Right lobe of liver (tissue), 6 donors: Measurements from ENCODE around the gene BFSP1. TPM values are rescaled to one million over a fixed set of nuclear protein-coding genes. Genes with fewer than 3 reads are reported as not detected.

Experiments
- ATAC-seq, 4 donors: fragments of 200-7000 bp; cut with Tn5 transposase; one replicate each; pipeline ENCODE4 v1.9.1; 2020; ENCODE audit warnings: mild to moderate bottlenecking in 4 of 4, moderate library complexity in 4 of 4
- DNase-seq, 3 donors: peaks; one replicate each; pipeline ENCODE4 v3.0.0-alpha.2; 2020
- H3K27ac ChIP-seq, 3 donors: fragments of 200-600 bp; one replicate each; pipeline ENCODE4 v1.8.0; 2022
- H3K27me3 ChIP-seq, 2 donors: fragments of 200-600 bp; one replicate each; pipeline ENCODE4 v1.8.0; 2022
- H3K36me3 ChIP-seq, 4 donors: fragments of 200-600 bp; sonication (generic) in 1 of 4; one replicate each; pipeline versions ENCODE4 v1.5.1 to v1.8.0; 2017 to 2022; ENCODE audit warnings: control low read depth in 1 of 4
- H3K4me1 ChIP-seq, 4 donors: fragments of 200-600 bp; sonication (generic) in 1 of 4; one replicate each; pipeline versions ENCODE4 v1.5.1 to v1.8.0; 2017 to 2022; ENCODE audit warnings: control low read depth in 1 of 4
- H3K4me3 ChIP-seq, 3 donors: fragments of 200-600 bp; one replicate each; pipeline ENCODE4 v1.8.0; 2022
- H3K9me3 ChIP-seq, 4 donors: fragments of 200-600 bp; sonication (generic) in 1 of 4; one replicate each; pipeline versions ENCODE4 v1.5.1 to v1.8.0; 2017 to 2022; ENCODE audit warnings: control low read depth in 1 of 4
- CTCF ChIP-seq, 4 donors: fragments of 200-600 bp in 3 of 4; fragments of 450-650 bp in 1 of 4; IDR thresholded peaks; one replicate each; pipeline versions ENCODE4 v1.5.1 to v1.8.0; 2016 to 2022; ENCODE audit warnings: antibody characterized with exemption in 4 of 4, mild to moderate bottlenecking in 2 of 4
- POLR2A ChIP-seq: fragments of 450-650 bp; IDR thresholded peaks from one replicate; pipeline ENCODE4 v1.6.1; 2017; ENCODE audit warnings: antibody characterized with exemption, mild to moderate bottlenecking
- WGBS: methylation state at CpG from one replicate; pipeline ENCODE4 v1.1.6; 2018; ENCODE audit warnings: low coverage, low lambda C conversion rate; ENCODE audit not compliant: insufficient coverage; ENCODE audit errors: missing lambda C conversion rate; 5-methylcytosine and 5-hydroxymethylcytosine counted together
- intact Hi-C, 2 donors: fragments of 100-400 bp; cut with DNase I; formaldehyde crosslinking; loops; one replicate each; pipeline versions ENCODE4 v1.11.2 to v1.14.1; 2022
- total RNA-seq, 6 experiments: library from RNA; depleted of rRNA in 2 of 6; stranded (reverse); fragments of >200 nt in 2 of 6; fragmentation: NEBNext Ultra II Directional in 3 of 6; extraction: Animal tissue kit (Norgen Biotek cat#: 25700) in 3 of 6; gene quantifications; one replicate each; pipeline versions ENCODE4 v1.1.0 to v1.2.4, GENCODE V29; 2016 to 2023
- donor health status: DM: no; HTN: yes; CAD: no.
- donor health status: DM: no; HTN: no; CAD: no.
- donor health status: DM: no; HTN: no; CAD: no.
- donor health status: DM: no; HTN: yes; CAD: no.
- donor health status: DM: no; HTN: yes; CAD: no.

The BFSP1 gene
- total RNA-seq, 6 experiments from 2014 or later: 0.16 to 0.68 (median 0.25) TPM

- ATAC-seq (peak in 1 of 4 donors; percentile 14), DNase-seq (no peak)
- H3K4me3 ChIP-seq: no peak overlapping the region
- TF ChIP-seq POLR2A (no peak), CTCF (IDR thresholded peaks at IDR 0.05) (no peak)
- 19% methylated on average over 2 of the region's 3 CpGs for WGBS
- H3K27me3 ChIP-seq: no peaks in the 10 kb centered on the region
- H3K9me3 ChIP-seq: no peaks in the 10 kb centered on the region
- no peaks in the 10 kb centered on the region for H3K4me1 ChIP-seq
- H3K27ac ChIP-seq: no peak overlapping the region
- H3K36me3 ChIP-seq: no peaks in the 10 kb centered on the region
- intact Hi-C loops: no loop called here
Measured at GRCh38 chr20:17452441-17452840, 78.7 kb downstream of the BFSP1 start.

- no peak overlapping the region for H3K4me3 ChIP-seq
- no peaks in the 10 kb centered on the region for H3K27me3 ChIP-seq
- intact Hi-C loops: no loop called here
- no peaks in the 10 kb centered on the region for H3K9me3 ChIP-seq
- WGBS: 83% methylated on average over 2 of the region's 2 CpGs
- H3K4me1 ChIP-seq: no peaks in the 10 kb centered on the region
- H3K36me3 ChIP-seq: no peaks in the 10 kb centered on the region
- DNase-seq (no peak), ATAC-seq (no peak)
- TF ChIP-seq POLR2A (no peak), CTCF (IDR thresholded peaks at IDR 0.05) (no peak)
- H3K27ac ChIP-seq: no peak overlapping the region
Measured at GRCh38 chr20:17449031-17449430, 82.1 kb downstream of the BFSP1 start.

GRCh38 chr20:17448071-17448470, 83.1 kb downstream of the BFSP1 start:
- no peak overlapping the region for H3K4me3 ChIP-seq
- TF ChIP-seq CTCF (IDR thresholded peaks at IDR 0.05): no peak
- no peak for TF ChIP-seq POLR2A
- DNase-seq: no peak
- H3K27ac ChIP-seq: no peak overlapping the region
- WGBS: 92% methylated on average over 2 of the region's 2 CpGs
- no peaks in the 10 kb centered on the region for H3K27me3 ChIP-seq
- intact Hi-C loops: no loop called here
- H3K36me3 ChIP-seq: no peaks in the 10 kb centered on the region
- no peaks in the 10 kb centered on the region for H3K4me1 ChIP-seq
- no peak for ATAC-seq
- H3K9me3 ChIP-seq: no peaks in the 10 kb centered on the region

DNA sequence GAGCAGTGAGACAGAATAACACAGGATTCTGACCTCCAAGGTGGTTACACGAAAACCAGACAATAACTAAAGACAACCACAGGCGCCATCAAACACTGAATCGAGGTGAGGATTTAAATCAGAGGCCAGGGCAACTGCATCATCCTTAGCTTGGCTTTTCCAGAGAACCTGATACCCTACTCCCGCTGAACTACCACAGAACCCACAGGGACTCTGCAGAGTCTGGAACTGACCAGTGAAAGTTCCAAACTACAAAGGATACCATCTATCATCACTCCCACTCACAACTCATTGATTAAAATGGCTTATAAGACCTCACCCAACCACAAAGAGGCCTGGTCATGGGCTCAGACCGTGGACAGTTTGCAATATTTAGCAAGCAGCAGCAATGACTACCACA, 85.0 kb downstream of the BFSP1 start:
- Histone ChIP-seq H3K27ac (no peak overlapping the region), H3K27me3 (no peaks in the 10 kb centered on the region), H3K9me3 (no peaks in the 10 kb centered on the region), H3K36me3 (no peaks in the 10 kb centered on the region), H3K4me1 (no peaks in the 10 kb centered on the region), H3K4me3 (no peak overlapping the region)
- TF ChIP-seq CTCF (IDR thresholded peaks at IDR 0.05) (no peak), POLR2A (no peak)
- intact Hi-C loops: no loop called here
- DNase-seq: no peak
- 53% methylated on average over 4 of the region's 5 CpGs for WGBS
- ATAC-seq: no peak

GRCh38 chr20:17445543-17445942, 85.6 kb downstream of the BFSP1 start:
- intact Hi-C loops: no loop called here
- H3K4me1 ChIP-seq: no peaks in the 10 kb centered on the region
- WGBS: 74% methylated on average over 13 of the region's 13 CpGs
- H3K27me3 ChIP-seq: no peaks in the 10 kb centered on the region
- no peaks in the 10 kb centered on the region for H3K9me3 ChIP-seq
- no peak for ATAC-seq
- no peak overlapping the region for H3K4me3 ChIP-seq
- no peak overlapping the region for H3K27ac ChIP-seq
- no peak for DNase-seq
- no peaks in the 10 kb centered on the region for H3K36me3 ChIP-seq
- no peak for TF ChIP-seq CTCF (IDR thresholded peaks at IDR 0.05)
- no peak for TF ChIP-seq POLR2A
